Liver (tissue), 9 donors: ENCODE results near the gene LDLRAD4. TPM values are rescaled to one million over a fixed set of nuclear protein-coding genes. Genes with fewer than 3 reads are reported as not detected.

Source experiments
- DNase-seq: peaks from one replicate; pipeline ENCODE4 v3.0.0-alpha.2; 2017; ENCODE audit warnings: low spot score
- H3K27ac ChIP-seq, 2 donors: one replicate each; pipeline ENCODE4 v1.7.0; 2013; ENCODE audit warnings: inconsistent platforms in 2 of 2, low read length in 2 of 2, control low read depth in 1 of 2, low read depth in 1 of 2, mild to moderate bottlenecking in 1 of 2
- H3K27me3 ChIP-seq, 4 donors: one replicate each; pipeline versions ENCODE4 v1.6.1 to v1.7.0; 2013; ENCODE audit warnings: low read length in 3 of 4, inconsistent platforms in 1 of 4, mild to moderate bottlenecking in 1 of 4, moderate library complexity in 1 of 4; ENCODE audit not compliant: control insufficient read depth in 4 of 4, insufficient read depth in 4 of 4
- H3K36me3 ChIP-seq, 4 donors: one replicate each; pipeline versions ENCODE4 v1.6.1 to v1.7.0; 2013; ENCODE audit warnings: low read length in 3 of 4, mild to moderate bottlenecking in 3 of 4, low read depth in 1 of 4, moderate library complexity in 1 of 4; ENCODE audit not compliant: control insufficient read depth in 4 of 4, insufficient read depth in 3 of 4
- H3K4me1 ChIP-seq, 4 donors: one replicate each; pipeline versions ENCODE4 v1.6.1 to v1.7.0; 2013; ENCODE audit warnings: low read length in 3 of 4, mild to moderate bottlenecking in 3 of 4, moderate library complexity in 1 of 4; ENCODE audit not compliant: control insufficient read depth in 4 of 4, insufficient read depth in 4 of 4
- H3K4me3 ChIP-seq, 3 donors: one replicate each; pipeline versions ENCODE4 v1.6.1 to v1.7.0; 2013; ENCODE audit warnings: low read length in 3 of 3, control low read depth in 1 of 3, low read depth in 1 of 3, mild to moderate bottlenecking in 1 of 3
- H3K9ac ChIP-seq, 2 donors: one replicate each; pipeline ENCODE4 v1.7.0; 2013; ENCODE audit warnings: low read length in 2 of 2, mild to moderate bottlenecking in 2 of 2, moderate library complexity in 2 of 2, control low read depth in 1 of 2, low read depth in 1 of 2
- H3K9me3 ChIP-seq, 4 donors: one replicate each; pipeline versions ENCODE4 v1.6.1 to v1.7.0; 2013; ENCODE audit warnings: low read length in 3 of 4; ENCODE audit not compliant: control insufficient read depth in 4 of 4
- CTCF ChIP-seq: fragments of 150-350 bp; IDR thresholded peaks from 2 replicates; pipeline ENCODE4 v1.5.1; 2017; ENCODE audit warnings: improper control_type of control experiment, low read depth, low read length; ENCODE audit not compliant: missing input control
- EGR1 ChIP-seq, 2 donors: IDR thresholded peaks; 2 replicates each; pipeline ENCODE4 v1.6.1; 2016 to 2018; ENCODE audit warnings: antibody characterized with exemption in 2 of 2, low read depth in 2 of 2
- FOXA1 ChIP-seq: IDR thresholded peaks from 2 replicates; pipeline ENCODE4 v1.6.1; 2016; ENCODE audit warnings: antibody characterized with exemption
- FOXA2 ChIP-seq: IDR thresholded peaks from 2 replicates; pipeline ENCODE4 v1.6.1; 2016; ENCODE audit warnings: antibody characterized with exemption
- GABPA ChIP-seq, 2 donors: IDR thresholded peaks in 1 of 2; conservative IDR thresholded peaks in 1 of 2; 2 replicates each; pipeline ENCODE4 v1.6.1; 2016; ENCODE audit warnings: antibody characterized with exemption in 2 of 2, mild to moderate bottlenecking in 1 of 2, moderate library complexity in 1 of 2
- HNF4A ChIP-seq, 2 donors: conservative IDR thresholded peaks; 2 replicates each; pipeline ENCODE4 v1.6.1; 2016; ENCODE audit warnings: antibody characterized with exemption in 2 of 2, mild to moderate bottlenecking in 2 of 2
- HNF4G ChIP-seq: IDR thresholded peaks from 2 replicates; pipeline ENCODE4 v1.6.1; 2016; ENCODE audit warnings: antibody characterized with exemption
- MAX ChIP-seq: IDR thresholded peaks from 2 replicates; pipeline ENCODE4 v1.6.1; 2016; ENCODE audit warnings: antibody characterized with exemption
- RXRA ChIP-seq, 2 donors: IDR thresholded peaks; 2 replicates each; pipeline ENCODE4 v1.6.1; 2017 to 2018; ENCODE audit warnings: antibody characterized with exemption in 2 of 2, mild to moderate bottlenecking in 1 of 2
- SP1 ChIP-seq: IDR thresholded peaks from 2 replicates; pipeline ENCODE4 v1.6.1; 2018; ENCODE audit warnings: antibody characterized with exemption, mild to moderate bottlenecking
- TAF1 ChIP-seq: conservative IDR thresholded peaks from 2 replicates; pipeline ENCODE4 v1.6.1; 2016; ENCODE audit warnings: antibody characterized with exemption, mild to moderate bottlenecking
- YY1 ChIP-seq: IDR thresholded peaks from 2 replicates; pipeline ENCODE4 v1.6.1; 2016; ENCODE audit warnings: antibody characterized with exemption, mild to moderate bottlenecking
- WGBS: extraction: QIAGEN DNeasy Blood & Tissue Kit; methylation state at CpG from one replicate; pipeline ENCODE4 v1.1.7; 2013; 5-methylcytosine and 5-hydroxymethylcytosine counted together
- polyA plus RNA-seq, 2 donors: library from polyadenylated mRNA; stranded (reverse) in 1 of 2; unstranded in 1 of 2; fragments of 200-250 nt in 1 of 2; fragments of >200 nt in 1 of 2; fragmentation: Nextera tagmentation in 1 of 2; extraction: Ambion mirVana in 1 of 2; gene quantifications; one replicate each; pipeline versions ENCODE4 v1.2.1 to v1.2.3, GENCODE V29; 2013 to 2015
- total RNA-seq, 2 donors: library from RNA; depleted of rRNA; stranded (reverse); fragments of >200 nt; gene quantifications; one replicate each; pipeline ENCODE4 v1.2.3, GENCODE V29; 2014
- TF ChIP-seq, protein P1 (sequence below): IDR thresholded peaks from 2 replicates; pipeline ENCODE4 v1.6.1; 2016; ENCODE audit warnings: antibody characterized with exemption, mild to moderate bottlenecking
- TF ChIP-seq, protein P2 (sequence below): IDR thresholded peaks from 2 replicates; pipeline ENCODE4 v1.6.1; 2016; ENCODE audit warnings: antibody characterized with exemption
- TF ChIP-seq, protein P3 (sequence below): IDR thresholded peaks from 2 replicates; pipeline ENCODE4 v1.6.1; 2016; ENCODE audit warnings: antibody characterized with exemption
- donor health status: healthy.
- donor health status: healthy.
- donor health status: healthy.
- donor health status: healthy.
- donor health status: healthy.

The LDLRAD4 gene
- total and polyA plus RNA-seq, 4 donors: 4.8 to 41.7 (median 12.7) TPM

DNA sequence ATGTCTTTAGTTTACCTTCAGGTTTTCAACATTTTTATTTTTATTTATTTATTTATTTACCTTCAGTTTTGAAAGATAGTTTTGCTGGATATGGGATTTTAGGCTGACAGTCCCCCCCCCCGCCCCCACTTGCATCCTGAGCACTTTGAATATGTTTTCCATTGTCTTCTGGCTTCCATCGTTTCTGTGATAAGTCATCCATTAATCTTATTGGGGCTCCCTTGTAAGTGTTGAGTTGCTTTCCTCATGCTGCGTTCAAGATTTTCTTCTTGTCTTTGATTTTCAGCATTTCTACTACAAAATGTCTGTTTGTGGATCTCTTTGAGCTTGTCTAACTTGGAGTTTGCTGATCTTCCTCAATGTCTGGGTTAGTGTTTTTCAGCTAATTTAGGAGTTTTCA is 19.4 kb upstream of the LDLRAD4 start:
- H3K4me3 ChIP-seq: no peak overlapping the region
- H3K27ac ChIP-seq: no peak overlapping the region
- H3K27me3 ChIP-seq: no peaks in the 10 kb centered on the region
- H3K4me1 ChIP-seq: no peaks in the 10 kb centered on the region
- H3K9me3 ChIP-seq: peaks cover 0 to 13% (median 4%) of the 10 kb centered on the region in 4 donors
- no peak overlapping the region for H3K9ac ChIP-seq
- no peak for DNase-seq
- TF ChIP-seq FOXA2: no peak
- no peak for TF ChIP-seq EGR1 (IDR thresholded peaks at IDR 0.05; ENCODE audit: low read depth in 2 of 2)
- no peak for TF ChIP-seq CTCF
- TF ChIP-seq, protein P1, sequence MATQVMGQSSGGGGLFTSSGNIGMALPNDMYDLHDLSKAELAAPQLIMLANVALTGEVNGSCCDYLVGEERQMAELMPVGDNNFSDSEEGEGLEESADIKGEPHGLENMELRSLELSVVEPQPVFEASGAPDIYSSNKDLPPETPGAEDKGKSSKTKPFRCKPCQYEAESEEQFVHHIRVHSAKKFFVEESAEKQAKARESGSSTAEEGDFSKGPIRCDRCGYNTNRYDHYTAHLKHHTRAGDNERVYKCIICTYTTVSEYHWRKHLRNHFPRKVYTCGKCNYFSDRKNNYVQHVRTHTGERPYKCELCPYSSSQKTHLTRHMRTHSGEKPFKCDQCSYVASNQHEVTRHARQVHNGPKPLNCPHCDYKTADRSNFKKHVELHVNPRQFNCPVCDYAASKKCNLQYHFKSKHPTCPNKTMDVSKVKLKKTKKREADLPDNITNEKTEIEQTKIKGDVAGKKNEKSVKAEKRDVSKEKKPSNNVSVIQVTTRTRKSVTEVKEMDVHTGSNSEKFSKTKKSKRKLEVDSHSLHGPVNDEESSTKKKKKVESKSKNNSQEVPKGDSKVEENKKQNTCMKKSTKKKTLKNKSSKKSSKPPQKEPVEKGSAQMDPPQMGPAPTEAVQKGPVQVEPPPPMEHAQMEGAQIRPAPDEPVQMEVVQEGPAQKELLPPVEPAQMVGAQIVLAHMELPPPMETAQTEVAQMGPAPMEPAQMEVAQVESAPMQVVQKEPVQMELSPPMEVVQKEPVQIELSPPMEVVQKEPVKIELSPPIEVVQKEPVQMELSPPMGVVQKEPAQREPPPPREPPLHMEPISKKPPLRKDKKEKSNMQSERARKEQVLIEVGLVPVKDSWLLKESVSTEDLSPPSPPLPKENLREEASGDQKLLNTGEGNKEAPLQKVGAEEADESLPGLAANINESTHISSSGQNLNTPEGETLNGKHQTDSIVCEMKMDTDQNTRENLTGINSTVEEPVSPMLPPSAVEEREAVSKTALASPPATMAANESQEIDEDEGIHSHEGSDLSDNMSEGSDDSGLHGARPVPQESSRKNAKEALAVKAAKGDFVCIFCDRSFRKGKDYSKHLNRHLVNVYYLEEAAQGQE: no peak
- TF ChIP-seq, protein P2, sequence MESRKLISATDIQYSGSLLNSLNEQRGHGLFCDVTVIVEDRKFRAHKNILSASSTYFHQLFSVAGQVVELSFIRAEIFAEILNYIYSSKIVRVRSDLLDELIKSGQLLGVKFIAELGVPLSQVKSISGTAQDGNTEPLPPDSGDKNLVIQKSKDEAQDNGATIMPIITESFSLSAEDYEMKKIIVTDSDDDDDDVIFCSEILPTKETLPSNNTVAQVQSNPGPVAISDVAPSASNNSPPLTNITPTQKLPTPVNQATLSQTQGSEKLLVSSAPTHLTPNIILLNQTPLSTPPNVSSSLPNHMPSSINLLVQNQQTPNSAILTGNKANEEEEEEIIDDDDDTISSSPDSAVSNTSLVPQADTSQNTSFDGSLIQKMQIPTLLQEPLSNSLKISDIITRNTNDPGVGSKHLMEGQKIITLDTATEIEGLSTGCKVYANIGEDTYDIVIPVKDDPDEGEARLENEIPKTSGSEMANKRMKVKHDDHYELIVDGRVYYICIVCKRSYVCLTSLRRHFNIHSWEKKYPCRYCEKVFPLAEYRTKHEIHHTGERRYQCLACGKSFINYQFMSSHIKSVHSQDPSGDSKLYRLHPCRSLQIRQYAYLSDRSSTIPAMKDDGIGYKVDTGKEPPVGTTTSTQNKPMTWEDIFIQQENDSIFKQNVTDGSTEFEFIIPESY: no peak
- no peak for TF ChIP-seq SP1
- TF ChIP-seq GABPA (IDR thresholded peaks at IDR 0.05 in 1 of 2, conservative IDR thresholded peaks at IDR 0.05 in 1 of 2): no peak
- TF ChIP-seq FOXA1: no peak
- TF ChIP-seq HNF4G: no peak
- TF ChIP-seq TAF1: no peak
- 80% methylated on average over 3 of the region's 3 CpGs for WGBS
- H3K36me3 ChIP-seq: no peaks in the 10 kb centered on the region

- Histone ChIP-seq H3K9ac (no peak overlapping the region), H3K27ac (no peak overlapping the region), H3K27me3 (no peaks in the 10 kb centered on the region), H3K36me3 (no peaks in the 10 kb centered on the region), H3K4me3 (no peak overlapping the region), H3K4me1 (no peaks in the 10 kb centered on the region), H3K9me3 (peaks cover 0 to 13% (median 4%) of the 10 kb centered on the region in 4 donors)
- 93% methylated on average over 3 of the region's 3 CpGs for WGBS
- no peak for DNase-seq
- TF ChIP-seq HNF4A (conservative IDR thresholded peaks at IDR 0.05) (no peak), YY1 (no peak), EGR1 (IDR thresholded peaks at IDR 0.05; ENCODE audit: low read depth in 2 of 2) (no peak), FOXA1 (no peak), SP1 (no peak), FOXA2 (no peak), CTCF (no peak), MAX (no peak), RXRA (IDR thresholded peaks at IDR 0.05) (no peak), HNF4G (no peak), TAF1 (no peak)
- TF ChIP-seq, protein P1: no peak
- TF ChIP-seq, protein P3, sequence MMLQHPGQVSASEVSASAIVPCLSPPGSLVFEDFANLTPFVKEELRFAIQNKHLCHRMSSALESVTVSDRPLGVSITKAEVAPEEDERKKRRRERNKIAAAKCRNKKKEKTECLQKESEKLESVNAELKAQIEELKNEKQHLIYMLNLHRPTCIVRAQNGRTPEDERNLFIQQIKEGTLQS: no peak
Observed at GRCh38 chr18:13201292-13201691, 17.3 kb upstream of the LDLRAD4 start.
